ENCODE results near the gene SNX17. TPM values are rescaled to one million over a fixed set of nuclear protein-coding genes. Genes with fewer than 3 reads are reported as not detected.

The SNX17 gene
- total RNA-seq, 3 donors from 2014 or later (not counting 1 experiment from before 2014, with no cell fraction given): 96.3 to 107 (median 100) TPM

DNA sequence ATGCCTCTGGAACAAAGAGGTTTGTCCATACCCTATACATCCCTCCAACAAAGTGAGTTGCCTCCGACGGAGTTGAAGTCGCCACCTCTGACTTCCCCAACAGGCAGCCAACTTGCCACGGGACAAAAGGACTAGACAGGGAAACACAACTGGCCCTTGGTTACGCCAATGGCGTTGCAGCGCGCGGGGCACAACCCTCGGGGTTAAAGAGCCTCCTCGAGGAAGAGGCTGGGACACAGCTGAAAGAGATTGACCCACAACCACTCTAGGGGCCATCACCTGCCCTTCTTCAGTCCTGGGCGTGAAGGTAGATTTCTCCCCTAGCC, 14.4 kb upstream of the SNX17 start:
- peak overlapping the region; percentile 99 for H3K4me3 Mint-ChIP-seq
- H3K4me1 ChIP-seq (ENCODE audit: control insufficient read depth, insufficient read depth, low read length): peaks cover 25% of the 10 kb centered on the region
- H3K36me3 ChIP-seq (ENCODE audit: control insufficient read depth, insufficient read depth, low read length): no peaks in the 10 kb centered on the region
- H3K27ac Mint-ChIP-seq: peak overlapping the region; percentile 98 to 100
- ATAC-seq (peak; percentile 34 to 48 (median 38)), DNase-seq (no peak)
- H3K9me3 ChIP-seq (ENCODE audit: control insufficient read depth, insufficient read depth, low read length): no peaks in the 10 kb centered on the region
- no peaks in the 10 kb centered on the region for H3K27me3 ChIP-seq (ENCODE audit: control insufficient read depth, insufficient read depth, low read length)
- peaks cover 44 to 48% of the 10 kb centered on the region in 2 donors for H3K4me1 Mint-ChIP-seq
- H3K27me3 Mint-ChIP-seq (ENCODE audit: low read depth in 2 of 2): no peaks in the 10 kb centered on the region
- H3K4me3 ChIP-seq (ENCODE audit: low read length): peak overlapping the region; percentile 72
- peak overlapping the region; percentile 96 for H3K27ac ChIP-seq (ENCODE audit: low read length)
- WGBS (ENCODE audit: insufficient coverage): 0% methylated on average over 12 of the region's 12 CpGs
- TF ChIP-seq, protein P1, sequence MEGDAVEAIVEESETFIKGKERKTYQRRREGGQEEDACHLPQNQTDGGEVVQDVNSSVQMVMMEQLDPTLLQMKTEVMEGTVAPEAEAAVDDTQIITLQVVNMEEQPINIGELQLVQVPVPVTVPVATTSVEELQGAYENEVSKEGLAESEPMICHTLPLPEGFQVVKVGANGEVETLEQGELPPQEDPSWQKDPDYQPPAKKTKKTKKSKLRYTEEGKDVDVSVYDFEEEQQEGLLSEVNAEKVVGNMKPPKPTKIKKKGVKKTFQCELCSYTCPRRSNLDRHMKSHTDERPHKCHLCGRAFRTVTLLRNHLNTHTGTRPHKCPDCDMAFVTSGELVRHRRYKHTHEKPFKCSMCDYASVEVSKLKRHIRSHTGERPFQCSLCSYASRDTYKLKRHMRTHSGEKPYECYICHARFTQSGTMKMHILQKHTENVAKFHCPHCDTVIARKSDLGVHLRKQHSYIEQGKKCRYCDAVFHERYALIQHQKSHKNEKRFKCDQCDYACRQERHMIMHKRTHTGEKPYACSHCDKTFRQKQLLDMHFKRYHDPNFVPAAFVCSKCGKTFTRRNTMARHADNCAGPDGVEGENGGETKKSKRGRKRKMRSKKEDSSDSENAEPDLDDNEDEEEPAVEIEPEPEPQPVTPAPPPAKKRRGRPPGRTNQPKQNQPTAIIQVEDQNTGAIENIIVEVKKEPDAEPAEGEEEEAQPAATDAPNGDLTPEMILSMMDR (IDR thresholded peaks at IDR 0.05): no peak
- no peaks in the 10 kb centered on the region for H3K36me3 Mint-ChIP-seq
- no peaks in the 10 kb centered on the region for H3K9me3 Mint-ChIP-seq
- intact Hi-C loops (cut with micrococcal nuclease): loop anchor here (1.0 to 5.0 kb wide), 5 partner anchors 14 to 144 kb away; partner anchors contain the start of genes ATRAID, EIF2B4, IFT172 and MPV17

GRCh38 chr2:27356382-27357181, 13.8 kb upstream of the SNX17 start, which contains the start of gene GTF3C2:
Gene GTF3C2 (minus strand): TSS chr2:27356764. CDS start chr2:27343554, 13,210 bp downstream.
- Histone ChIP-seq H3K27ac (ENCODE audit: low read length) (peak within 1 kb of the TSS; percentile 96), H3K4me1 (ENCODE audit: control insufficient read depth, insufficient read depth, low read length) (peaks cover 25% of the 10 kb centered on the region), H3K9me3 (ENCODE audit: control insufficient read depth, insufficient read depth, low read length) (no peaks in the 10 kb centered on the region), H3K36me3 (ENCODE audit: control insufficient read depth, insufficient read depth, low read length) (no peaks in the 10 kb centered on the region), H3K4me3 (ENCODE audit: low read length) (peak within 1 kb of the TSS; percentile 72), H3K27me3 (ENCODE audit: control insufficient read depth, insufficient read depth, low read length) (no peaks in the 10 kb centered on the region)
- ATAC-seq (peak; percentile 82 to 92 (median 83)), DNase-seq (peak; percentile 89 to 97)
- Mint-ChIP-seq H3K9me3 (no peaks in the 10 kb centered on the region), H3K27me3 (ENCODE audit: low read depth in 2 of 2) (no peaks in the 10 kb centered on the region), H3K4me1 (peaks cover 41 to 45% of the 10 kb centered on the region in 2 donors), H3K4me3 (peak within 1 kb of the TSS; percentile 99), H3K27ac (peak within 1 kb of the TSS; percentile 98 to 100), H3K36me3 (no peaks in the 10 kb centered on the region)
- TF ChIP-seq, protein P1 (IDR thresholded peaks at IDR 0.05): no peak
- under 1% methylated on average over 67 of the region's 67 CpGs for WGBS (ENCODE audit: insufficient coverage)
- intact Hi-C loops (cut with micrococcal nuclease): loop anchor here (1.0 to 5.0 kb wide), 5 partner anchors 14 to 144 kb away; partner anchors contain the start of genes ATRAID, EIF2B4, IFT172 and MPV17

- intact Hi-C loops (cut with micrococcal nuclease): no loop called here
- TF ChIP-seq, protein P1 (IDR thresholded peaks at IDR 0.05): no peak
- WGBS (ENCODE audit: insufficient coverage): 96% methylated on average over 3 of the region's 4 CpGs
- Mint-ChIP-seq H3K27me3 (ENCODE audit: low read depth in 2 of 2) (no peaks in the 10 kb centered on the region), H3K4me1 (peaks cover 5 to 8% of the 10 kb centered on the region in 2 donors), H3K9me3 (no peaks in the 10 kb centered on the region), H3K36me3 (no peaks in the 10 kb centered on the region), H3K4me3 (no peak overlapping the region), H3K27ac (no peak overlapping the region)
- Histone ChIP-seq H3K4me3 (ENCODE audit: low read length) (no peak overlapping the region), H3K36me3 (ENCODE audit: control insufficient read depth, insufficient read depth, low read length) (peaks cover 34% of the 10 kb centered on the region), H3K27me3 (ENCODE audit: control insufficient read depth, insufficient read depth, low read length) (no peaks in the 10 kb centered on the region), H3K27ac (ENCODE audit: low read length) (no peak overlapping the region), H3K9me3 (ENCODE audit: control insufficient read depth, insufficient read depth, low read length) (no peaks in the 10 kb centered on the region), H3K4me1 (ENCODE audit: control insufficient read depth, insufficient read depth, low read length) (peaks cover 4% of the 10 kb centered on the region)
- no peak for ATAC-seq
- no peak for DNase-seq
Measured at GRCh38 chr2:27362678-27363420, 7.6 kb upstream of the SNX17 start.
